Stimulated activated CD4-positive, alpha-beta T cell treated with anti-CD3 and anti-CD28 coated beads, Interleukin-2, amount 100 ng/mL, for 48 hours (primary cell): ENCODE data around the gene ZSWIM8.
"Not testable (repeated sequence)": the region's sequence is repeated elsewhere in the genome, so short reads cannot be mapped to it uniquely, and the experiment has no call there.

Experiments used
- DNase-seq, 2 donors: peaks; one replicate each; pipeline ENCODE4 v3.0.0-alpha.2; 2020

ZSWIM8 gene

GRCh38 chr10:73815719-73816030 lies 30.3 kb downstream of the ZSWIM8 start:
- no peak for DNase-seq

- DNase-seq: no peak
These were observed 31.7 kb downstream of the ZSWIM8 start for GRCh38 chr10:73816917-73817729.

- no peak for DNase-seq
These were observed 32.4 kb downstream of the ZSWIM8 start for GRCh38 chr10:73817826-73818225.

- DNase-seq: no peak
These were observed 33.0 kb downstream of the ZSWIM8 start for GRCh38 chr10:73818402-73818801.

- no peak for DNase-seq
These were observed 33.7 kb downstream of the ZSWIM8 start for GRCh38 chr10:73819081-73819480.

DNA sequence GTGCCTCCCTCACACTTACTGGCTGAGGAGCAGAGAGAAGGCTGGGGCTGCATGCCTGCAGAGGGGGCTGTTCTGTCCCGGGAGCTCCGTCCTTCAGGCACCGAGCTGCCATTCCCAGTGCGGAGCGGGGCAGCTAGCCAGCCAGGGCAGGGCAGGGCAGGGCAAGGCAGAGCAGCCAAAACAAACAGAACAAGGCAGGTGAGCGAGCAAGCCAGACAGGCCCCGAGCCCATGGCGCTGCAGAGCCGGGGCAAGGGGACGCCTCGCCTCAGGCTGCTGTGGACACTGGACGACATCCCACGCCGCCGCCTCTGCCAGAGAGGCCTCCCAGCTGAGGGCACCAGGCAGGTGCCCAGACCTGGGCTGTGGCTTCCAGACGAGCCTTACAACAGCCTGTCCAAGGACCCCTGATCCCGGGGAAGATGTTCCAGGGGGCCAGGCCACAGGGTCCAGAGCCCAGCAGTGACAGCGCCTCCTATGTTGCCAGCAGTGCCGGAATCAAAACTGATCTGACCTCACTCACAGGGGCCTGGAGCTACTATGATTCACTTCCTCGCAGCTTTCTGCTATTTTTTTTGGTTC lies 34.2 kb downstream of the ZSWIM8 start:
- DNase-seq: no peak

GRCh38 chr10:73823391-73823790 lies 38.0 kb downstream of the ZSWIM8 start:
- no peak for DNase-seq

DNA sequence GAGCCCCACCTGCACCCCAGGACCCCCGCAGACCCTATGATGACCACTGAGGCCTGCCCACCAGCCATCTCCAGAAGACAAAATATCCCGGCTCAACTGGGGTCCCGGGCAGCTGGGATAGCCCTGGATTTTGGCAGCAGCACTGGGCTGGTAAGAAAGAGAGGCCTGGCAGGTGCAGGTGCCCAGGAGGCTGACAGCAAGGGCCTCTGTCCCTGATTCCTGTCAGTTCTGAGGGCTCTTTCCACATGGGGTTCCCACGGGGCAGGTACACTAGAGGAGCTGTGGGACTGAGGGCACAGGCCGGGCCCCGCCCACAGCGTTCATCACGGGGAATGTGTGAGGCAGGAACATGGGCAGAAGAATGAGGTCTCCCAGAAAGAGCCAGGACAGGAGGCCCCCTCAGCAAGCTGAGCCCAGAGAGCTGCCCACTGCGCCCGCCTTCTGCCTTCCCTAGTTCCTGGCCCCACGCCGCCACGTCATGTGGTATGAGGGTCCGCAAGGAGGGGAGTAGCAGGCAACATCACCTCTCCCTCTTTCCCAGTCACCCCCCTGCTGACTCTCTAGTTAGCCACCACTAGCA lies 38.8 kb downstream of the ZSWIM8 start:
- no peak for DNase-seq

- DNase-seq: no peak
These were observed 42.1 kb downstream of the ZSWIM8 start for GRCh38 chr10:73827346-73828089.

GRCh38 chr10:73828161-73828560 lies 42.8 kb downstream of the ZSWIM8 start:
- DNase-seq: no peak

GRCh38 chr10:73829090-73829489 lies 43.7 kb downstream of the ZSWIM8 start:
- DNase-seq: not testable (repeated sequence)

DNA sequence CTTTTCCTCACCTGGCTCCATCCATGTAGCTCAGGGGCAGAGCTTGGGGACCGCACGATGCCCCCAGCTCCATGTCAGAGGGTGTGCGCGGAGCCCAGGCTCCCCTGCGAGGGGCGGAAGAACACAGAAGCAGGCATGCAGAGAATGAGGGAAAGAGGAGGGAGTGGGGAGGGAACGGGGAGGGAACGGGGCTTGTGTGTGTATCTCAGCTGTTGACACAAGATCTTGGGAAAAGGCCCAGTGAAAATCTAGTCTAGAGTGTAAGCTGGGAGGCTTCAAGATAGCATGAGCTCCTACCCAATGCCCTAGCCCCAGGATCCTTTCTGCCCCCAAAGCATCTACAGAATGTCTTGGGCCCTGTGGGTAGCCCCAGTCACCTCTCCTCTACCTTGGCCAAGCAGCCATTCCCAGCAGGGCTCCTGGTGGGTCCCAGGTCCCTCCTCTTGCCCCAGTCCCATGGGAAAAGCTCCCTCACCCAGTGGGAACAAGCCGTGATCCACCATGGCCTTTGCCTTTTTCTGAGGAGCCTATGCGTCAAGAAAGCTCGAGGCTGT lies 51.1 kb downstream of the ZSWIM8 start:
- DNase-seq: no peak

DNA sequence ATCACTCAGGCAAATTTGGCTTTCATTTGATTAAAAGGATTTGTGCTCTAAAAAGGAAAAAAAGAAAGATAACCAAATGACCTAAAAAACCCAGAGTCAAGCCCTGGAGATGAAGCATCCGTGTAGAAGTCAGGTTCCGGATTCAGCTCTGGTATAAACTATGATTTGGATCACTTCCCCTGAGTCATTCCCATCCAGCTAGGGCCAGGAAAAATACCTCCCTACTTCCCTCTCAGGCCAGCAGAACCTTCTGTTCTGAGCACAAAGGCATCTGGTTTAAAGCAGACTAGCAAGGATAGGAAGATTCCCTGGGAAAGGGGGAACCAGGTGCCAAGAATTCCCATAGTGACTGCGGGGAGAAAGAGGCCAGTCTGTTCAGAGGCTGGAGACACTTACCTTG lies 51.7 kb downstream of the ZSWIM8 start:
- no peak for DNase-seq

- DNase-seq: no peak
These were observed 52.7 kb downstream of the ZSWIM8 start for GRCh38 chr10:73838008-73838567.

DNA sequence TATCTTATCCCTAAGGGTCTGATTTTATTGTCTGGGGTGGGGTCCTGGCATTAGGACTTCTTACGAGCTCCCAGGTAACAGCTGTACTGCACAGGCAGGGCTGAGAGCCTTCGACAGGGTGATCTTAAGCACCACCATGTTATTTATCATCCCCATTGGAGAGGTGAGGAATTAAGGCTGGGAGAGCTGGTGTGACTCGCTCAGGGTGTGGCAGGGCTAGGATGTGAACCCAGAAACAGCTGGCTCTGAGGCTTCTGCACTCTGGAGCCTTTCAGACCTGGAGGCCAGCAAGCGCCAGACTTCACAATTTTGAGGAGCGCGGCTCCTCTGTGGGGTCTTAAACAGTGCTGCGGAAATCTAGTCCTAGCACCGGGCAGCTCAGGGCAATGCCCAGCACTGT lies 53.4 kb downstream of the ZSWIM8 start:
- no peak for DNase-seq

DNA sequence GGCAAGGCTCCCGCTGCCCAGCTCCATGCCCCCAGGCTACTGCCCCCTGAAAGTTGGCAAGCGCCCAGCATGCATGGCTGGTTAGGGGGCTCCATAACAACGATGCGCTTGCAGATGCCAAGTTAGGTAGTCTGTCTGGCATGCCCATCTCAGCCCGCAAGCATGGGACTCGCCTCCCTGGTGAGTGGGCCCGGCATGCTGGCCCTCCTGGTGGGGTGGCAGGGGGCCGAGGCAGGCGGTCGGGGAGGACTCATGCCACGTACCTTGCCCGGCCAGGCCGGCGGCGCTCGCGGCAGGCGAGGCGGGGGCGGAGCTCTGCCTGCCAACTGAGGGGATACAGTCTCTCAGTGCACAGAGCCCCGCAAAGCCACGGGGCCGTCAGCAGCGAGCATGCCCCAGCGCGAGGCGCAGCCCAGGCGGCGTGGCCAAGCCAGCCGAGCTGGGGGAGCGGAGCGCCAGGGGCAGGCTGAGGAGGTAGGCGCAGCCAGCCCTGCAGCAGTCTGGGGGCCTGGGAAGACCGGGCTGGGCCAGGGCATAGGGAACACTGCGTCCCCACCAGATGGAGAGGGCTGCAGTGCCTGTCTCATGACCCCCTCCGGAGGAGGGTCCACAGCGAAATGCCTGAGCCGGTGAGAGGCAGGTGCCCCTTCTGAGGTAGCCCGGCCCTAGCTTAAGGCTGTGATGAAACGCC lies 54.0 kb downstream of the ZSWIM8 start:
- no peak for DNase-seq

DNA sequence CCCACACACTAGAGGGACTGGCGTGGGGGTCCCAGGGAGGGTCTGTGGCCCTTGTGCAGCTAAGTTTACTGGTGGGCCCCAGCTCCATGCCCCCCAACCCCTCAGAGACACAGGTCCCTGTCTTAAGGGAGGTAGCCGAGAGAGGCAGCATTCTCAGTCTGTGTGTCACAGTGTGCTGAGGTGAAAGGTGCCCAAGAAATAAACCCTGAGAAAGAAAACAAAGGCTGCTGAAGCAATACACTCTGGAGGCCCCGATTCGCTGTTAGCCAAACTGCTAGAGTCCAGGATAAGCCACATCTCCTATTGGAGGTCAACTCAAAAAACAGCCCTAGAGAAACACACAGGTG lies 54.6 kb downstream of the ZSWIM8 start:
- DNase-seq: no peak

DNA sequence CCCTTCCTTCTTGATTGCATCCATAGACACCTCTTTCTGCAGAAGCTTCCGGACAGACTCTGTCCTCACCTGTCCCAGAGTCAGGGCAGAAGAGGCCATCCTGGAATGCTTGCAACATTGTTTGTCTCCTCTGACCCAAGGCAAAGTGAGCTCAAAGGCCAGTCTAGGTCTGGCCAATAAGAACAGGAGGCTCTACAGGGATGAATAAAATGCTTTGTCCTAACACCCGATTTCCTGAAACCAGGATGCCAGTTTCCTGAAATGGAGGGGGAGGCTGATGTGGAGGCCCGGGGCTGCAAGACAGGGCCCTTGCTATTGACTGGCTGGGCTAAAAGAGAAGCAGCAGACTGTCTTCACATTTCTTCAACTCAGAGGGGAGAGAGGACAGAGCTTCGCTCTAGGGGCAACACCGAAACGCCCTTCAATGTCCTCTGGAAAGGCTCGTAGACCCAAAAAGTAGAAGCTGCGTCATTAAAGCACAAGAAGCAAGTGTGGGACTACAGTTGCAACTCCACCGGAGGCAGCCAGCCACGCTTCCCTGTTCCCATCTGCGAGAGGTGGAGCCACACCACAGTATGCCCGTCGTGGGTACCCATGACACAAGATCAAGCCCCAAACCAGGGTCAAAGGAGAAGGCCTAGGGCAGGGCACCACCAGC lies 55.1 kb downstream of the ZSWIM8 start:
- no peak for DNase-seq

DNA sequence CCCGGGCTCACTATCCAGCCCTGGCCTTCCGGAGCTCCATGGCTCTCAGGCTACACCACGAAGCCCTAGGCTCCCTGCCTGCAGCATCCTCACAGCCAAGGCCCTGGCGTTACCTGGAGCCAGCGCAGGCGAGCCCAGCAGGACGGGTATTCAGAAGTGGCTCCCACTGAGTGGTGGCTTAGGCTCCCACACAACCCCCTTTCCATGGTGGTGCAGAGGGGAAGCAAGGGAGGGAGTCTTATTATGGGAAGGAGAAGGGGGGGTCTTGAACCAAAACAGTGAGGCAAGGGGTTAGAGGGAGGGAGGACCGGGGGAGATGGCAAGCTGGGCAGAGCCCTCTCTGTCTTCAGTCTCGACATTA lies 55.6 kb downstream of the ZSWIM8 start:
- no peak for DNase-seq

GRCh38 chr10:73841526-73842285 lies 56.3 kb downstream of the ZSWIM8 start:
- DNase-seq: no peak

DNA sequence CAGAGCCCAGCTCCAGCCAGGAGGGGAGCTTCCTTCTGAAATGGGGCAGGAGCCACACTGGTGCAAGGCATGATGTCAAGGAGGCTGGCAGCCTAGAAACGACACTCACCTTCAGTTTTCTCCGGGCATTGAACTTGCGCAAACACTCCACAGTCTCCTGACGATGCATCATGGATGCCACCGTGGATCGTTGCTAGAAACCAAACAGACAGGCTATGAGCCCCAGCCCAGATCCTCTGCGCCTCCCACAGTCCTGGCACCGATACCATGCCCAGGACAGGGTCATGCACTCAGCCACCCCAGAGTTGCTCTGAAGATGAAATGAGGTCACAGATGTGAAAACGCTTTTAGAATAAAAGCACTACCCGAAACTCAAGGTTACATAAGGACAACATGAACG lies 56.9 kb downstream of the ZSWIM8 start:
- no peak for DNase-seq
